ENCODE results near the gene KHDRBS2. TPM values are rescaled to one million over a fixed set of nuclear protein-coding genes. Genes with fewer than 3 reads are reported as not detected.

Gene KHDRBS2
- total and polyA plus RNA-seq, 7 donors: 0.16 to 0.69 (median 0.36) TPM; not detected in 2

GRCh38 chr6:61989616-61990015, 296.4 kb downstream of the KHDRBS2 start:
- Histone ChIP-seq H3K27ac (no peak overlapping the region), H3K9me3 (no peaks in the 10 kb centered on the region), H3K27me3 (no peaks in the 10 kb centered on the region), H3K4me3 (no peak overlapping the region), H3K36me3 (no peaks in the 10 kb centered on the region), H3K4me1 (no peaks in the 10 kb centered on the region)
- no peak for DNase-seq
- intact Hi-C loops (cut with DNase I): no loop called here
- no peak for TF ChIP-seq CTCF (IDR thresholded peaks at IDR 0.05)
- no peak for TF ChIP-seq EP300 (IDR thresholded peaks at IDR 0.05)
- TF ChIP-seq POLR2AphosphoS5 (IDR thresholded peaks at IDR 0.05): no peak
- no peak for TF ChIP-seq POLR2A (IDR thresholded peaks at IDR 0.05)

GRCh38 chr6:61980622-61981021, 305.4 kb downstream of the KHDRBS2 start:
- Histone ChIP-seq H3K27me3 (no peaks in the 10 kb centered on the region), H3K4me1 (no peaks in the 10 kb centered on the region), H3K4me3 (no peak overlapping the region), H3K27ac (no peak overlapping the region), H3K36me3 (no peaks in the 10 kb centered on the region), H3K9me3 (no peaks in the 10 kb centered on the region)
- WGBS, 2 donors: 79 to 84% methylated on average over 1 of the region's 1 CpG
- intact Hi-C loops (cut with DNase I): no loop called here
- no peak for DNase-seq
- TF ChIP-seq POLR2A (IDR thresholded peaks at IDR 0.05) (no peak), POLR2AphosphoS5 (IDR thresholded peaks at IDR 0.05) (no peak), CTCF (IDR thresholded peaks at IDR 0.05) (no peak), EP300 (IDR thresholded peaks at IDR 0.05) (no peak)

- H3K36me3 ChIP-seq: no peaks in the 10 kb centered on the region
- H3K9me3 ChIP-seq: no peaks in the 10 kb centered on the region
- no peak for DNase-seq
- TF ChIP-seq POLR2AphosphoS5 (IDR thresholded peaks at IDR 0.05): no peak
- TF ChIP-seq POLR2A (IDR thresholded peaks at IDR 0.05): no peak
- TF ChIP-seq EP300 (IDR thresholded peaks at IDR 0.05): no peak
- TF ChIP-seq CTCF (IDR thresholded peaks at IDR 0.05): no peak
- 82 to 91% methylated on average over 1 of the region's 1 CpG for whole genome bisulfite sequencing, 2 donors
- H3K27me3 ChIP-seq: no peaks in the 10 kb centered on the region
- H3K4me3 ChIP-seq: no peak overlapping the region
- H3K27ac ChIP-seq: no peak overlapping the region
- intact Hi-C loops (cut with DNase I): no loop called here
- no peaks in the 10 kb centered on the region for H3K4me1 ChIP-seq
These were observed 308.1 kb downstream of the KHDRBS2 start for GRCh38 chr6:61977947-61978346.

- 78 to 87% methylated on average over 1 of the region's 1 CpG for WGBS, 2 donors
- H3K4me3 ChIP-seq: no peak overlapping the region
- DNase-seq: no peak
- no peaks in the 10 kb centered on the region for H3K27me3 ChIP-seq
- TF ChIP-seq EP300 (IDR thresholded peaks at IDR 0.05) (no peak), POLR2AphosphoS5 (IDR thresholded peaks at IDR 0.05) (no peak), POLR2A (IDR thresholded peaks at IDR 0.05) (no peak), CTCF (IDR thresholded peaks at IDR 0.05) (no peak)
- H3K4me1 ChIP-seq: no peaks in the 10 kb centered on the region
- H3K9me3 ChIP-seq: no peaks in the 10 kb centered on the region
- no peaks in the 10 kb centered on the region for H3K36me3 ChIP-seq
- H3K27ac ChIP-seq: no peak overlapping the region
- intact Hi-C loops (cut with DNase I): no loop called here
These were observed 308.9 kb downstream of the KHDRBS2 start for GRCh38 chr6:61977099-61977498.

GRCh38 chr6:61959196-61959595, 326.8 kb downstream of the KHDRBS2 start:
- TF ChIP-seq POLR2A (IDR thresholded peaks at IDR 0.05) (no peak), POLR2AphosphoS5 (IDR thresholded peaks at IDR 0.05) (no peak), EP300 (IDR thresholded peaks at IDR 0.05) (no peak), CTCF (IDR thresholded peaks at IDR 0.05) (no peak)
- no peaks in the 10 kb centered on the region for H3K36me3 ChIP-seq
- H3K9me3 ChIP-seq: no peaks in the 10 kb centered on the region
- DNase-seq: no peak
- no peaks in the 10 kb centered on the region for H3K4me1 ChIP-seq
- 92 to 99% methylated on average over 2 of the region's 2 CpGs for WGBS, 2 donors
- intact Hi-C loops (cut with DNase I): no loop called here
- no peak overlapping the region for H3K27ac ChIP-seq
- no peaks in the 10 kb centered on the region for H3K27me3 ChIP-seq
- H3K4me3 ChIP-seq: no peak overlapping the region
